ENCODE measurements around the gene SRPK2. TPM values are rescaled to one million over a fixed set of nuclear protein-coding genes. Genes with fewer than 3 reads are reported as not detected.

The SRPK2 gene
- total and polyA plus RNA-seq, 2 of the 13 experiments (the other 11 are each of a cell fraction or from before 2014, with no cell fraction given), result 10.1 to 22.3 TPM

DNA sequence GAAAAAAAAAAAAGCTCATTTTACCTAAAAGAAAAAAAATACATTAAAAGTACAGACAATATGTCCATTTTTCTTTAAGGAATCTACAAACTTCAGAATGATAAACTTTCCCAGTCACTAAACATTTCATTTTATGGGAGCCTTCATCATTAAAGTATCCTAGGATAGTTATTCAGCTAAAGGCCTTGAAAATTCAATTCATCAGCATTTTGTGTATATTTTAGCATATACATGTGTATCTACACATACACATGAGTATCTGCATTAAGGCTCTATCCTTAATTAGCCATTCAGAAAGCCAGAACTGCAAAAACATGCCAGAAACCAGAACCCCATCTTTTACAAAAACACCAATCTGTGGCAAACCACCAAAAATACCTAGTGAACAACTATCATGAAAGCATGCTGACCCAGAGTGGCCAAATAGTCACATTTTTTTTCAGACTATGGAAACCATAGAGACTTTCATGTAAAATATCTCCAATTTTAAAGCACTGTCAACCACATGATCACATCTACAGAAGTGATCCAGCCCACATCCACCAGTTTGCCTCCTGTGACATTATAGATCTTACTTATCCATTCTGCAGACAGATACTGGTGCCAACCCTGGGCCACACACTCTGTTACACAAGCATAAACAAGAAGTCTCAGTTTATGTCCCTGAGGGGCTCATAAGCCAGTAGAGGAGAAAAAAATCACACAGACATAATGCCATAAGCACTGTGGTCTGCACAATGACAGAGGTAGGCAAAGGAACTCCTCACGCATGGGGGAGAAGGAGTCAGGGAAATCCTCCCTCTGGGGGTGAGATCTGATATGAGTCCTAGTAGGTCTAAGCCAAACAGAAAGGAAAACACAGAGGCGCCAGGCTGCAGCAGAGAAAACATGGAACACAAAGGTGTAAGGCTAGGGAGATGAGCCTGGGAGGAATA is 79.2 kb downstream of the SRPK2 start:
- ATAC-seq (peak; percentile 64), DNase-seq (ENCODE audit: low spot score) (no peak), FAIRE-seq (no peak)
- Histone ChIP-seq H3K4me2 (ENCODE audit: low read depth, low read length) (no peak overlapping the region), H2AFZ (ENCODE audit: low read length) (no peak overlapping the region), H3K27ac (ENCODE audit: extremely low read length, insufficient read depth, low read length) (no peak overlapping the region), H3K4me1 (ENCODE audit: insufficient read depth, low read length) (peaks cover 30% of the 10 kb centered on the region), H3K9ac (ENCODE audit: insufficient read depth, low read depth, low read length) (no peak overlapping the region), H3K27me3 (ENCODE audit: control insufficient read depth in 1 of 2, insufficient read depth in 2 of 2, low read length in 2 of 2) (no peaks in the 10 kb centered on the region), H3K79me2 (ENCODE audit: insufficient read depth, low read length) (peaks cover 16% of the 10 kb centered on the region), H4K20me1 (ENCODE audit: insufficient read depth, low read length) (no peaks in the 10 kb centered on the region), H3K4me3 (replicated peaks in 1 of 3; ENCODE audit: insufficient read depth in 1 of 3, low read depth in 2 of 3, low read length in 3 of 3) (no peak overlapping the region), H3K36me3 (replicated peaks in 1 of 2; ENCODE audit: control insufficient read depth in 1 of 2, insufficient read depth in 2 of 2, low read length in 2 of 2) (no peaks in the 10 kb centered on the region), H3K9me3 (ENCODE audit: low read length) (no peaks in the 10 kb centered on the region)
- in situ Hi-C loops (cut with HindIII; ENCODE audit: extremely low pct_ligation_motif_present, low pct_unique_long_range_greater_than_20kb), result no loop called here
- no TSS peak for BruUV-seq (replicated peaks)
- intact Hi-C loops (cut with micrococcal nuclease; ENCODE audit: unreplicated experiment), result no loop called here
- TF ChIP-seq, protein P1, sequence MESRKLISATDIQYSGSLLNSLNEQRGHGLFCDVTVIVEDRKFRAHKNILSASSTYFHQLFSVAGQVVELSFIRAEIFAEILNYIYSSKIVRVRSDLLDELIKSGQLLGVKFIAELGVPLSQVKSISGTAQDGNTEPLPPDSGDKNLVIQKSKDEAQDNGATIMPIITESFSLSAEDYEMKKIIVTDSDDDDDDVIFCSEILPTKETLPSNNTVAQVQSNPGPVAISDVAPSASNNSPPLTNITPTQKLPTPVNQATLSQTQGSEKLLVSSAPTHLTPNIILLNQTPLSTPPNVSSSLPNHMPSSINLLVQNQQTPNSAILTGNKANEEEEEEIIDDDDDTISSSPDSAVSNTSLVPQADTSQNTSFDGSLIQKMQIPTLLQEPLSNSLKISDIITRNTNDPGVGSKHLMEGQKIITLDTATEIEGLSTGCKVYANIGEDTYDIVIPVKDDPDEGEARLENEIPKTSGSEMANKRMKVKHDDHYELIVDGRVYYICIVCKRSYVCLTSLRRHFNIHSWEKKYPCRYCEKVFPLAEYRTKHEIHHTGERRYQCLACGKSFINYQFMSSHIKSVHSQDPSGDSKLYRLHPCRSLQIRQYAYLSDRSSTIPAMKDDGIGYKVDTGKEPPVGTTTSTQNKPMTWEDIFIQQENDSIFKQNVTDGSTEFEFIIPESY (CRISPR knock-in tag; IDR thresholded peaks at IDR 0.05), result peak; percentile 53; the same call in 1 of the 2 replicates
- TF ChIP-seq MAFK (conservative IDR thresholded peaks at IDR 0.05 in 1 of 2, IDR thresholded peaks at IDR 0.05 in 1 of 2; ENCODE audit: low read length in 2 of 2) (peak in 1 of 2 experiments; percentile 32; a peak in 1 of 4 replicates), ETV6 (CRISPR knock-in tag; conservative IDR thresholded peaks at IDR 0.05) (no peak), ZNF556 (CRISPR knock-in tag; IDR thresholded peaks at IDR 0.05; ENCODE audit: borderline replicate concordance) (no peak), MAFF (IDR thresholded peaks at IDR 0.05; ENCODE audit: low read depth, low read length) (0 out of 2 replicates have a peak, but pooled peaks have one; percentile 14)
- ChIA-PET CTCF (ENCODE audit: low intra/inter-chr PET ratio, low total read pairs) (no interaction called here), POLR2A (no interaction called here)
- WGBS (ENCODE audit: low lambda C conversion rate), result 90% methylated on average over 2 of the region's 2 CpGs

All from HepG2 (cell line).